Peyer's patch (tissue), 4 donors: ENCODE measurements around the gene TRIM2. TPM values are rescaled to one million over a fixed set of nuclear protein-coding genes. Genes with fewer than 3 reads are reported as not detected.

Experiments
- DNase-seq, 3 donors: peaks; one replicate each; pipeline ENCODE4 v3.0.0-alpha.2; 2017 to 2019
- H3K27ac ChIP-seq, 4 donors: fragments of 200-600 bp; sonication (generic); one replicate each; pipeline ENCODE4 v1.5.1; 2016 to 2019
- H3K27me3 ChIP-seq, 2 donors: fragments of 200-600 bp; sonication (generic); one replicate each; pipeline ENCODE4 v1.5.1; 2019
- H3K36me3 ChIP-seq, 3 donors: fragments of 200-600 bp; sonication (generic); one replicate each; pipeline ENCODE4 v1.5.1; 2016 to 2019
- H3K4me1 ChIP-seq, 4 donors: fragments of 200-600 bp; sonication (generic); one replicate each; pipeline ENCODE4 v1.5.1; 2016 to 2019
- H3K4me3 ChIP-seq, 4 donors: fragments of 200-600 bp; sonication (generic); 1 replicate in 3 of 4; 2 replicates in 1 of 4; pipeline ENCODE4 v1.5.1; 2016 to 2019; ENCODE audit warnings: mild to moderate bottlenecking in 1 of 4
- H3K9me3 ChIP-seq, 4 donors: fragments of 200-600 bp; sonication (generic); one replicate each; pipeline ENCODE4 v1.5.1; 2016 to 2019; ENCODE audit warnings: mild to moderate bottlenecking in 1 of 4
- CTCF ChIP-seq, 6 experiments: fragments of 450-650 bp in 4 of 6; fragments of 200-600 bp in 2 of 6; sonication (generic) in 1 of 6; IDR thresholded peaks; one replicate each; pipeline ENCODE4 v1.5.1; 2017 to 2019; ENCODE audit warnings: antibody characterized with exemption in 6 of 6, mild to moderate bottlenecking in 3 of 6, moderate library complexity in 1 of 6
- POLR2A ChIP-seq, 2 donors: fragments of 450-650 bp; IDR thresholded peaks; one replicate each; pipeline ENCODE4 v1.5.1; 2017; ENCODE audit warnings: antibody characterized with exemption in 2 of 2, mild to moderate bottlenecking in 2 of 2, moderate library complexity in 2 of 2
- total RNA-seq, 4 donors: library from RNA; depleted of rRNA; stranded (reverse); fragments of >200 nt; gene quantifications; one replicate each; pipeline ENCODE4 v1.1.0, GENCODE V29; 2016

TRIM2 gene
- total RNA-seq, 4 donors from 2014 or later, result 58.6 to 158 (median 144) TPM

GRCh38 chr4:153345012-153345981 is 141.1 kb downstream of the TRIM2 start:
- H3K27ac ChIP-seq, result peak overlapping the region in 1 of 4 donors; percentile 64
- H3K4me1 ChIP-seq, result no peaks in the 10 kb centered on the region
- H3K9me3 ChIP-seq, result no peaks in the 10 kb centered on the region
- no peak for TF ChIP-seq POLR2A (IDR thresholded peaks at IDR 0.05)
- TF ChIP-seq CTCF (IDR thresholded peaks at IDR 0.05), result no peak
- peak overlapping the region; percentile 60 to 97 (median 82) for H3K4me3 ChIP-seq
- no peaks in the 10 kb centered on the region for H3K27me3 ChIP-seq
- no peaks in the 10 kb centered on the region for H3K36me3 ChIP-seq
- DNase-seq, result peak in 2 of 3 donors; percentile 35 to 65

- Histone ChIP-seq H3K27ac (no peak overlapping the region), H3K4me1 (no peaks in the 10 kb centered on the region), H3K9me3 (no peaks in the 10 kb centered on the region), H3K36me3 (no peaks in the 10 kb centered on the region), H3K4me3 (no peak overlapping the region), H3K27me3 (no peaks in the 10 kb centered on the region)
- TF ChIP-seq POLR2A (IDR thresholded peaks at IDR 0.05) (no peak), CTCF (IDR thresholded peaks at IDR 0.05) (no peak)
- no peak for DNase-seq
Observed at GRCh38 chr4:153346031-153346430, 141.8 kb downstream of the TRIM2 start.

GRCh38 chr4:153346563-153346962 is 142.3 kb downstream of the TRIM2 start:
- TF ChIP-seq POLR2A (IDR thresholded peaks at IDR 0.05) (no peak), CTCF (IDR thresholded peaks at IDR 0.05) (no peak)
- H3K4me3 ChIP-seq, result no peak overlapping the region
- H3K27me3 ChIP-seq, result no peaks in the 10 kb centered on the region
- no peak overlapping the region for H3K27ac ChIP-seq
- H3K4me1 ChIP-seq, result no peaks in the 10 kb centered on the region
- no peaks in the 10 kb centered on the region for H3K9me3 ChIP-seq
- H3K36me3 ChIP-seq, result no peaks in the 10 kb centered on the region
- no peak for DNase-seq

GRCh38 chr4:153347117-153347516 is 142.9 kb downstream of the TRIM2 start:
- no peaks in the 10 kb centered on the region for H3K4me1 ChIP-seq
- no peaks in the 10 kb centered on the region for H3K27me3 ChIP-seq
- DNase-seq, result no peak
- TF ChIP-seq CTCF (IDR thresholded peaks at IDR 0.05) (no peak), POLR2A (IDR thresholded peaks at IDR 0.05) (no peak)
- no peak overlapping the region for H3K4me3 ChIP-seq
- H3K9me3 ChIP-seq, result no peaks in the 10 kb centered on the region
- no peaks in the 10 kb centered on the region for H3K36me3 ChIP-seq
- H3K27ac ChIP-seq, result no peak overlapping the region

- no peaks in the 10 kb centered on the region for H3K36me3 ChIP-seq
- DNase-seq, result no peak
- no peaks in the 10 kb centered on the region for H3K4me1 ChIP-seq
- H3K27ac ChIP-seq, result no peak overlapping the region
- no peaks in the 10 kb centered on the region for H3K9me3 ChIP-seq
- H3K4me3 ChIP-seq, result no peak overlapping the region
- no peak for TF ChIP-seq CTCF (IDR thresholded peaks at IDR 0.05)
- no peak for TF ChIP-seq POLR2A (IDR thresholded peaks at IDR 0.05)
- no peaks in the 10 kb centered on the region for H3K27me3 ChIP-seq
Observed at GRCh38 chr4:153348006-153348405, 143.8 kb downstream of the TRIM2 start.
